SU-DHL-6 (cell line): Measurements from ENCODE around the gene ZBTB21.

Source experiments
- EZH2phosphoT487 ChIP-seq: fragments of 200-600 bp; sonication (generic), shearing (Covaris generic); conservative IDR thresholded peaks from 2 replicates; pipeline ENCODE4 v1.6.1; 2018; ENCODE audit warnings: mild to moderate bottlenecking, antibody characterized with exemption, low read length, moderate library complexity, mixed read lengths
- TF ChIP-seq, protein P1 (sequence below): fragments of 200-600 bp; sonication (generic); IDR thresholded peaks from one replicate; pipeline ENCODE4 v1.5.1; 2017; ENCODE audit warnings: antibody characterized with exemption, mild to moderate bottlenecking, low read length, moderate library complexity; ENCODE audit not compliant: insufficient read depth, poor library complexity, severe bottlenecking

DNA sequence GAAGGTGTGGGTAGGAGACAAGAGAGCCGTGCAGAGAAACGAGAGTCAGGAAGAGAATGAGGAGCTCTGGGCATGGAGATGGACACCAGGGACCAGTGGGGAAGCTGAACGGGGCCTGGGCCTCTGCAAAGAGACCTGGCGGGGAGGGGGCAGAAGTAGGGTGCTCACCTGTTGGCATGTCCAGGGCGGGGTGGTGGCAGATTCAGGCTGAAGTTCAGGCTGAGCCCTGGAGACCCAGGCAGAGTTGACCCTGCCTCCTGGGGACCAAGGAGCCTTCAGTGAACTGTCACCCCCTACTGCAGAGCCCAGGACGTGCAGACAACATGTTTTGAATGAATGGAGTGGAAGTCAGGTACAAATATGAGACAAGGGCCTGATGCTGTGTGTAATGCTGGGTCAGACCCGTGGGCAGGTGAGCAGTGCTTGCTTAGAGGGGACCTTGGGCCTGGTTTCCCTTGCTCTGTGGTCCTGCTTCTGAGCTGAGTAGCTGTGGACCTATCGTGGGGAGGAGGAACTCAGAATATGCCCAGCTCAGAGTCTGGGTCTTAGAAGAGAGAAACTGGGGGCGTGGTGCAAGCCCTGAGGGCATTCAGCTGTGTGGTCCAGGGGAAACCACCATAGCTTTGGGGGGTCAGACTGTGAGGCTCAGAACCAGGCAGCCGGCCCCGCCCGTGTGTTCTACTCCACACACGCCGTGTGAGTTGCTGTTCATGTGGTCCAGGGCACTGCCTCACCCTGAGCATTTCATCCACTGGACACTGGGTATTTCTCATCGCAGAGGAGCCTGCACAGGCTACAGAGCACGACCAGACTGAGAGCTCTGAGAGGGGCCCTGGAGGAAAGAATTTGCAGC is 39.6 kb upstream of the ZBTB21 start:
- TF ChIP-seq, protein P1, sequence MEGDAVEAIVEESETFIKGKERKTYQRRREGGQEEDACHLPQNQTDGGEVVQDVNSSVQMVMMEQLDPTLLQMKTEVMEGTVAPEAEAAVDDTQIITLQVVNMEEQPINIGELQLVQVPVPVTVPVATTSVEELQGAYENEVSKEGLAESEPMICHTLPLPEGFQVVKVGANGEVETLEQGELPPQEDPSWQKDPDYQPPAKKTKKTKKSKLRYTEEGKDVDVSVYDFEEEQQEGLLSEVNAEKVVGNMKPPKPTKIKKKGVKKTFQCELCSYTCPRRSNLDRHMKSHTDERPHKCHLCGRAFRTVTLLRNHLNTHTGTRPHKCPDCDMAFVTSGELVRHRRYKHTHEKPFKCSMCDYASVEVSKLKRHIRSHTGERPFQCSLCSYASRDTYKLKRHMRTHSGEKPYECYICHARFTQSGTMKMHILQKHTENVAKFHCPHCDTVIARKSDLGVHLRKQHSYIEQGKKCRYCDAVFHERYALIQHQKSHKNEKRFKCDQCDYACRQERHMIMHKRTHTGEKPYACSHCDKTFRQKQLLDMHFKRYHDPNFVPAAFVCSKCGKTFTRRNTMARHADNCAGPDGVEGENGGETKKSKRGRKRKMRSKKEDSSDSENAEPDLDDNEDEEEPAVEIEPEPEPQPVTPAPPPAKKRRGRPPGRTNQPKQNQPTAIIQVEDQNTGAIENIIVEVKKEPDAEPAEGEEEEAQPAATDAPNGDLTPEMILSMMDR = no peak
- no peak for TF ChIP-seq EZH2phosphoT487
